K562 (cell line): ENCODE measurements around the gene BLOC1S2. TPM values are rescaled to one million over a fixed set of nuclear protein-coding genes. Genes with fewer than 3 reads are reported as not detected.

Source experiments
- ATAC-seq: fragments of 200-7000 bp; cut with Tn5 transposase; 3 replicates; pipeline ENCODE4 v1.9.1; 2020; ENCODE audit warnings: moderate library complexity
- BruUV-seq: library from RNA; stranded (reverse); fragments of 400-500 nt; replicated peaks from 2 replicates; lab custom pipeline; 2021; lab: Mats Ljungman, UMichigan
- CTCF ChIA-PET: fragments of 300-600 bp; formaldehyde crosslinking; extraction: SDS; loops from one replicate; lab custom pipeline; 2021; ENCODE audit warnings: low intra/inter-chr PET ratio; lab: Yijun Ruan, JAX
- POLR2A ChIA-PET: fragments of 300-600, 350-650 bp; sonication (Branson Sonifier 250); formaldehyde crosslinking; extraction: SDS; loops from one replicate; lab custom pipeline; 2021; ENCODE audit warnings: antibody characterized with exemption, inconsistent platforms; lab: Yijun Ruan, JAX
- DNase-seq, 4 experiments: peaks; one replicate each; pipeline versions ENCODE4 v3.0.0 to v3.0.0-alpha.2; 2011 to 2018; ENCODE audit warnings: low spot score in 3 of 4, mixed read lengths in 3 of 4; ENCODE audit errors: extremely low read depth in 1 of 4
- FAIRE-seq: peaks from 2 replicates; lab custom pipeline; 2011; peaks lifted over from hg19 to GRCh38; lab: Jason Lieb, UNC
- H2AFZ ChIP-seq: 2 replicates; pipeline ENCODE4 v1.6.0; 2011; ENCODE audit warnings: low read depth, low read length, control low read depth, inconsistent platforms
- H3K27ac ChIP-seq: fragments of 200-600 bp; 3 replicates; pipeline ENCODE4 v1.8.0; 2011; ENCODE audit warnings: low read depth, mild to moderate bottlenecking, control low read depth, inconsistent platforms, low read length, moderate library complexity, mixed read lengths; ENCODE audit errors: extremely low read depth
- H3K27me3 ChIP-seq, 2 experiments: fragments of 300-600 bp in 1 of 2; 2 replicates in 1 of 2; 3 replicates in 1 of 2; pipeline versions ENCODE4 v1.6.0 to v1.8.0; 2011; ENCODE audit warnings: inconsistent platforms in 2 of 2, low read length in 2 of 2, mild to moderate bottlenecking in 1 of 2, mixed read lengths in 1 of 2, moderate library complexity in 1 of 2; ENCODE audit not compliant: control insufficient read depth in 2 of 2, insufficient read depth in 2 of 2
- H3K36me3 ChIP-seq: fragments of 300-600 bp; 3 replicates; pipeline ENCODE4 v1.8.0; 2011; ENCODE audit warnings: mild to moderate bottlenecking, low read length, inconsistent platforms; ENCODE audit not compliant: control insufficient read depth, insufficient read depth
- H3K4me1 ChIP-seq, 2 experiments: fragments of 200-600 bp in 1 of 2; replicated peaks in 1 of 2; 2 replicates in 1 of 2; 3 replicates in 1 of 2; pipeline versions ENCODE4 v1.5.1 to v1.8.0; 2011; ENCODE audit warnings: inconsistent platforms in 2 of 2, low read length in 2 of 2, mild to moderate bottlenecking in 1 of 2, mixed read lengths in 1 of 2, moderate library complexity in 1 of 2; ENCODE audit not compliant: control insufficient read depth in 2 of 2, insufficient read depth in 2 of 2
- H3K4me2 ChIP-seq: 2 replicates; pipeline ENCODE4 v1.6.1; 2011; ENCODE audit warnings: low read length, control low read depth, inconsistent platforms, mixed read lengths; ENCODE audit not compliant: insufficient read depth
- H3K4me3 ChIP-seq: fragments of 200-600 bp; sonication (generic), shearing (Covaris generic); 2 replicates; pipeline ENCODE4 v1.5.1; 2016; ENCODE audit warnings: control low read depth, inconsistent platforms
- H3K79me2 ChIP-seq: fragments of 200-600 bp; 3 replicates; pipeline ENCODE4 v1.8.0; 2011; ENCODE audit warnings: low read length, inconsistent platforms; ENCODE audit not compliant: control insufficient read depth, insufficient read depth
- H3K9ac ChIP-seq, 2 experiments: 2 replicates each; pipeline versions ENCODE4 v1.6.0 to v1.6.1; 2011; ENCODE audit warnings: low read depth in 2 of 2, low read length in 2 of 2, control low read depth in 1 of 2, inconsistent platforms in 1 of 2, mild to moderate bottlenecking in 1 of 2, mixed read lengths in 1 of 2; ENCODE audit not compliant: insufficient read depth in 1 of 2
- H3K9me1 ChIP-seq: one replicate; pipeline ENCODE4 v1.6.0; 2011; ENCODE audit warnings: inconsistent platforms, mild to moderate bottlenecking, low read length, moderate library complexity; ENCODE audit not compliant: control insufficient read depth, insufficient read depth
- H3K9me3 ChIP-seq: replicated peaks from 2 replicates; pipeline ENCODE4 v1.5.1; 2011; ENCODE audit warnings: low read depth, low read length, inconsistent platforms; ENCODE audit not compliant: control insufficient read depth, insufficient read depth
- H4K20me1 ChIP-seq: replicated peaks from 2 replicates; pipeline ENCODE4 v1.6.1; 2011; ENCODE audit warnings: low read length, inconsistent platforms, mixed read lengths; ENCODE audit not compliant: control insufficient read depth, insufficient read depth
- ATF1 ChIP-seq, 2 experiments: fragments of 450-650 bp in 1 of 2; IDR thresholded peaks; 2 replicates each; pipeline ENCODE4 v1.6.1; 2016; ENCODE audit warnings: missing compliant biosample characterization in 1 of 2, missing genetic modification characterization in 1 of 2
- BCOR ChIP-seq: fragments of 450-650 bp; IDR thresholded peaks from 2 replicates; pipeline ENCODE4 v1.6.1; 2016
- E2F3 ChIP-seq: fragments of 250-450 bp; sonication (Bioruptor Pico); IDR thresholded peaks from 2 replicates; pipeline ENCODE4 v1.4.0; 2020; ENCODE audit warnings: mild to moderate bottlenecking
- ELK3 ChIP-seq: fragments of 450-650 bp; formaldehyde crosslinking; IDR thresholded peaks from 2 replicates; pipeline ENCODE4 v1.4.0; 2020; ENCODE audit warnings: mild to moderate bottlenecking
- HDAC3 ChIP-seq: fragments of 450-650 bp; IDR thresholded peaks from 2 replicates; pipeline ENCODE4 v1.6.1; 2018; ENCODE audit warnings: borderline replicate concordance, mild to moderate bottlenecking, moderate library complexity; ENCODE audit not compliant: partially characterized antibody
- HIVEP1 ChIP-seq: fragments of 250-450 bp; sonication (Bioruptor Pico); IDR thresholded peaks from 2 replicates; pipeline ENCODE4 v1.4.0; 2020; ENCODE audit warnings: mild to moderate bottlenecking
- HLTF ChIP-seq: fragments of 450-650 bp; IDR thresholded peaks from 2 replicates; pipeline ENCODE4 v1.6.1; 2016
- MEIS2 ChIP-seq: fragments of 450-650 bp; IDR thresholded peaks from 2 replicates; pipeline ENCODE4 v1.6.1; 2014; ENCODE audit warnings: mild to moderate bottlenecking; ENCODE audit not compliant: partially characterized antibody
- NFRKB ChIP-seq: fragments of 450-650 bp; IDR thresholded peaks from 2 replicates; pipeline ENCODE4 v1.6.1; 2016; ENCODE audit warnings: low read depth
- RB1 ChIP-seq: fragments of 450-650 bp; IDR thresholded peaks from 2 replicates; pipeline ENCODE4 v1.6.1; 2017; ENCODE audit warnings: low read depth, mild to moderate bottlenecking
- RBM25 ChIP-seq: fragments of 200-400 bp; formaldehyde crosslinking; IDR thresholded peaks from 2 replicates; pipeline ENCODE4 v1.6.1; 2018; ENCODE audit warnings: low read length, low read depth, moderate library complexity; ENCODE audit not compliant: severe bottlenecking
- SMARCA5 ChIP-seq: fragments of 450-650 bp; IDR thresholded peaks from 2 replicates; pipeline ENCODE4 v1.6.1; 2016
- STAT5B ChIP-seq: fragments of 250-450 bp; sonication (Bioruptor Pico); IDR thresholded peaks from 2 replicates; pipeline ENCODE4 v1.8.0; 2021; ENCODE audit warnings: mild to moderate bottlenecking, inconsistent platforms
- TFAP4 ChIP-seq: sonication (generic); formaldehyde crosslinking; IDR thresholded peaks from 2 replicates; pipeline ENCODE4 v1.8.0; 2022; ENCODE audit warnings: missing genetic modification reagents, mild to moderate bottlenecking, moderate library complexity, borderline replicate concordance
- ZBTB49 ChIP-seq: sonication (generic); formaldehyde crosslinking; IDR thresholded peaks from 2 replicates; pipeline ENCODE4 v1.8.0; 2022; ENCODE audit warnings: missing genetic modification reagents, mild to moderate bottlenecking, borderline replicate concordance
- ZFX ChIP-seq: sonication (generic); formaldehyde crosslinking; IDR thresholded peaks from 2 replicates; pipeline ENCODE4 v1.8.0; 2022; ENCODE audit warnings: mild to moderate bottlenecking, missing genetic modification reagents, moderate library complexity
- ZNF121 ChIP-seq: sonication (generic); formaldehyde crosslinking; conservative IDR thresholded peaks from 2 replicates; pipeline ENCODE4 v1.8.0; 2022; ENCODE audit warnings: missing genetic modification reagents
- ZNF143 ChIP-seq: sonication (generic); formaldehyde crosslinking; IDR thresholded peaks from 2 replicates; pipeline ENCODE4 v1.9.0; 2022; ENCODE audit warnings: mild to moderate bottlenecking, missing genetic modification reagents
- whole genome bisulfite sequencing: fragments of 100-300 bp; shearing (Covaris generic); methylation state at CpG from one replicate; pipeline ENCODE4 v1.1.6; 2016; ENCODE audit warnings: low coverage, mixed read lengths; ENCODE audit not compliant: insufficient coverage; ENCODE audit errors: missing lambda C conversion rate; 5-methylcytosine and 5-hydroxymethylcytosine counted together
- in situ Hi-C: fragments of 300-500 bp; cut with MboI; formaldehyde crosslinking; loops from 4 replicates; pipeline ENCODE4 v1.15.0; 2018; ENCODE audit warnings: inconsistent platforms, mixed read lengths
- intact Hi-C: fragments of 100-400 bp; cut with micrococcal nuclease; formaldehyde crosslinking; loops from 2 replicates; pipeline ENCODE4 v1.14.2; 2022
- polyA plus RNA-seq, 8 experiments: library from polyadenylated mRNA; depleted of rRNA in 4 of 8; stranded (reverse) in 5 of 8; unstranded in 3 of 8; fragments of >200 nt; fragmentation: Nextera tagmentation in 2 of 8; fragmentation: Illumina TruSeq in 1 of 8; extraction: Ambion mirVana in 2 of 8; extraction: Trizol in 1 of 8; gene quantifications; 2 replicates each; pipeline versions ENCODE4 v1.2.1 to v1.2.3, GENCODE V29; 2011 to 2014; ENCODE audit warnings: inconsistent platforms in 1 of 8, missing spikeins in 1 of 8
- total RNA-seq, 7 experiments: library from RNA; depleted of rRNA in 6 of 7; stranded (reverse); fragments of >200 nt in 6 of 7; fragmentation: Illumina TruSeq in 2 of 7; extraction: Trizol in 2 of 7; gene quantifications; 2 replicates each; pipeline versions ENCODE4 v1.2.1 to v1.2.3, GENCODE V29; 2011 to 2021; ENCODE audit warnings: low replicate concordance in 1 of 7

BLOC1S2 gene
- total and polyA plus RNA-seq, 9 of the 15 experiments (the other 6 are each of a cell fraction or from before 2014, with no cell fraction given): 29.5 to 45.8 (median 34.9) TPM

- WGBS: 44% methylated on average over 14 of the region's 21 CpGs
- Histone ChIP-seq H3K79me2 (peaks cover 35% of the 10 kb centered on the region), H3K9me1 (no peaks in the 10 kb centered on the region), H3K36me3 (peaks cover 38% of the 10 kb centered on the region; the same call in 2 of the 3 replicates), H3K9me3 (no peaks in the 10 kb centered on the region), H2AFZ (peak overlapping the region; percentile 97), H3K4me1 (peaks cover 0 to 3% of the 10 kb centered on the region in 2 experiments; a peak in 2 of 5 replicates), H3K4me3 (peak overlapping the region; percentile 99), H3K9ac (peak overlapping the region; percentile 92 to 93), H3K4me2 (peak overlapping the region; percentile 100), H3K27ac (peak overlapping the region; percentile 85), H3K27me3 (no peaks in the 10 kb centered on the region), H4K20me1 (no peaks in the 10 kb centered on the region)
- FAIRE-seq (no peak), ATAC-seq (no peak), DNase-seq (no peak)
- intact Hi-C loops (no loop called here), in situ Hi-C loops (no loop called here)
- BruUV-seq: TSS peak; percentile 89
- POLR2A ChIA-PET: no interaction called here
- CTCF ChIA-PET: no interaction called here
- TF ChIP-seq STAT5B (CRISPR knock-in tag) (no peak), HLTF (no peak), ELK3 (CRISPR knock-in tag) (no peak), MEIS2 (no peak), RBM25 (peak; percentile 37), ZBTB49 (CRISPR knock-in tag) (no peak), ZNF121 (CRISPR knock-in tag) (peak; percentile 97), HIVEP1 (CRISPR knock-in tag) (no peak), SMARCA5 (peak; percentile 47; the same call in 1 of the 2 replicates), NFRKB (0 out of 2 replicates have a peak, but pooled peaks have one; percentile 23), E2F3 (CRISPR knock-in tag) (no peak), RB1 (no peak), ATF1 (CRISPR knock-in tag; IDR thresholded peaks at IDR 0.05) (no peak), ATF1 (tag; IDR thresholded peaks at IDR 0.05) (peak; percentile 41; the same call in 1 of the 2 replicates), HDAC3 (no peak), BCOR (peak; percentile 70; the same call in 1 of the 2 replicates), TFAP4 (CRISPR knock-in tag) (no peak), ZNF143 (no peak), ZFX (CRISPR knock-in tag) (0 out of 2 replicates have a peak, but pooled peaks have one; percentile 24)
Measured at GRCh38 chr10:100229819-100230422, 56.6 kb downstream of the BLOC1S2 start.
